Activated CD8-positive, alpha-beta memory T cell treated with anti-CD3 and anti-CD28 coated beads, Interleukin-2, amount 50 U/mL, for 4 hours (primary cell): ENCODE data around the gene RHCG.

Experiments
- DNase-seq: peaks from one replicate; pipeline ENCODE4 v3.0.0-alpha.2; 2020

Gene RHCG

DNA sequence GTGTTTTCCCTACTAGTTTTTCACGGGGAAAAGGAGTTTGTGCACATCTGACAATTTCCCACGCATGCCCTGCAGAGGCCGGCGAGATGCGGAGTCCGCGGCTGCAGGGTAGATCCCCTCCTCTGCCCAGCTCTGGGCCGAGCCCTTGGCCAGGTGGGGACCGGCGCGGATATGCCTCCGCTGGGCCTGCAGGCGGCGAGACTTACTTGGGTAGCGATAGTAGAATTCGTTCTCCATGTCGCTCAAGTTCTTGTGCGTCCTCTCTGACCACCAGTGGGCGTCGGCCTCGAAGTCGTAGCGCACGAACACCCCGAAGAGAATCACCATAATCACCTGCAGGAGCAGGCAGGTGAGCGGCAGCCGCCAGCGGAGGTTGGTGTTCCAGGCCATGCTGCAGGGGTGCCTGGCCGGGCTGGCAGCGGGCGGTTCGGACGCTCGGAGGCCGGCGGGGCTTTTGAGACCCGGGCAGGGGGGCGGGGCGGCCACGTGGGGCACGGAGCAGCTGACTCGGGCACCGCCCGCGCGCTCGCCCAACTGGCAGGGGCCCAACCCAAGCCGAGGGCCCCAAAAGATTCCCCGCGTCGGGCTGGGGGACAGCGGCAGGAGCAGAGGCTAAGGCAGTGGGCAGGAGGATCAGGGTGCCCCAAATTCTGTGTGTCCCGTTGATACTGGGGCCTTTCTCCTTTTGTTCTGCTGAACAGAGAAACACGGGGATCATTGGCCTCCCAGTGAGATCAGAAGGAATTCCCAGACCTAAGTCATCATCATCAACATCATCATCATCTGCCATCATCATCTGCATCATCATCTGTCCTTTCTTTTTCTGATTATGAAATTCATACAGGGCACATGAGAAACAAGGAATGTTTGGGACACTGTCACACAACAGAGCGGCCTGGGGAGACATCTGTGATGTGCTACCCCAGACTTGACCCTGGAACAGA lies at the start of gene RHCG:
Gene RHCG (minus strand): TSS at position 429 of the 944 bp plus-strand sequence. CDS start 39 bp downstream, at position 390.
- DNase-seq = no peak

DNA sequence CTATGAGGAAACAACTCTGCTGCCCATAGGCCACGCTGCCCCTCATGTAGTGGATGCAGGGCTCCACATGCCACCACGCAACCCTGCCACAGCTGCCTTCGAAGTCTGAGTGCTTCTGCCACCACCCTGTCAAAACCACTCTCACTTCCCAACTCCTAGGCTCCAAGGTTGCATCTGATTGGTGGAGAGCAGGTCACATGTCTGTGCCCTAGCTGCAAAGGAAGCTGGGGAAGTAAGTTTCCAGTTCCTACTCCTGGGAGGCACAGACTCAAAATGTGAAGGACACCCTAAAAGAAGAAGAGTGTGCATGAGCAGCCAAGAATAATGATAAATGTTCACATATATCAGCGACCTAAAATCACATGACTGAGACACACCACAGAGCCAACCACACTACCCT lies 47.0 kb upstream of the RHCG start:
- DNase-seq = no peak

DNA sequence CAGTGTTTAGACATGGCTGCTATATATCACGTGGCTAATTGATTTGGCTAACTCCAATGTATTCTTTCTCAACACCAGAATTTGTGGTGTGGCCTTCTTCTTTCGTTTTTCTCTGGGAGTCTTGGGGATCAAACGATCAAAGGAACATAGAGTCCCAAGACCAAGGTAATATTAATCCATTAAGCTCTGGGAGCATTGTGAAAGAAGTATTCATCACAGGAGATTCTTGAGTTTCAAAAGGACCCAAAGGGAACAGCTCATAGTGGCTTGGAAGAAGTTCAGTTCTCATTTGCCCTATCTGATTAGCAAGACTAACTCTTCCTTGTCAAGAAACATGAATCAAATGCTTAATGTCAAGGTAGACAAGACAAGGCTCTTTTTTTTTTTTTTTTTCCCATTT lies 46.0 kb upstream of the RHCG start:
- DNase-seq = no peak

DNA sequence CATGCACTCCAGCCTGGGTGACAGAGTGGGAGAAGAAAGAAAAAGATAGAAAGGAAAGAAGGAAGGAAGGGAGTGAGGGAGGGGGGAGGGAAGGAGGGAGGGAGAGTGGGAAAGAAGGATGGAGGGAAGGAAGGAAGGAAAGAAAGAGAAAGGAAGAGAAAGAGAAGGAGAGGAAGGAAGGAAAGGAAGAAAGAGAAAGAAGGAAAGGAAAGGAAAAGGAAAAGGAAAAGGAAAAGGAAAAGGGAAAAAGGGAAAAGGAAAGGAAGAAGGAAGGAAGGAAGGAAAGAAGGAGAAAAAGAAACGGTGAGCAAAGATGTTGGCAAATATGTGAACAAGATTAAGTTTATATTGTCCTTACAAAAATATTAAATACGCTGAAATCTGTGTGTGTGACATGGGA lies 42.6 kb upstream of the RHCG start:
- no peak for DNase-seq

DNA sequence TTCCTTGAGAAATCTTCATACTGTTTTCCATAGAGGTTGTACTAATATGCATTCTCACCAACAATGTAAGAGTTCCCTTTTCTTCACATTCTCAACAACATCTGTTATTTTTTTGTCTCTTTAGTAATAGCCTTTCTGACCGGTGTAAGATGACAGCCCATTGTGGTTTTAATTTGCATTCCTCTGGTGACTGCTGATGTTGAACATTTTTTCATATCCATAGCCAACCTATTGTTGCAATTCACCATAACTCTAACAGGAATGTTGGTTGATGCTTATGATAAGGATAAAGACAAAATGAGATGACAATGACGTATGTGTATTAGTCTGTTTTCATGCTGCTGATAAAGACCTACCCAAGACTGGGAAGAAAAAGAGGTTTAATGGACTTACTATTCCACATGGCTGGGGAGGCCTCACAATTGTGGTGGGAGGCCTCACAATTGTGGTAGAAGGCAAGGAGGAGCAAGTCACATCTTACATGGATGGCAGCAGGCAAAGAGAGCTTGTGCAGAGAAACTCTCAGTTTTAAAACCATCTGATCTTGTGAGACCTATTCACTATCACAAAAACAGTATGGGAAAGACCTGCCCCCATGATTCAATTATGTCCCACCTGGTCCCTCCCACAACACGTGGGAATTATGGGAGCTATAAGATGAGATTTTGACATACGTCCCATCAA lies 37.6 kb upstream of the RHCG start:
- DNase-seq = no peak

DNA sequence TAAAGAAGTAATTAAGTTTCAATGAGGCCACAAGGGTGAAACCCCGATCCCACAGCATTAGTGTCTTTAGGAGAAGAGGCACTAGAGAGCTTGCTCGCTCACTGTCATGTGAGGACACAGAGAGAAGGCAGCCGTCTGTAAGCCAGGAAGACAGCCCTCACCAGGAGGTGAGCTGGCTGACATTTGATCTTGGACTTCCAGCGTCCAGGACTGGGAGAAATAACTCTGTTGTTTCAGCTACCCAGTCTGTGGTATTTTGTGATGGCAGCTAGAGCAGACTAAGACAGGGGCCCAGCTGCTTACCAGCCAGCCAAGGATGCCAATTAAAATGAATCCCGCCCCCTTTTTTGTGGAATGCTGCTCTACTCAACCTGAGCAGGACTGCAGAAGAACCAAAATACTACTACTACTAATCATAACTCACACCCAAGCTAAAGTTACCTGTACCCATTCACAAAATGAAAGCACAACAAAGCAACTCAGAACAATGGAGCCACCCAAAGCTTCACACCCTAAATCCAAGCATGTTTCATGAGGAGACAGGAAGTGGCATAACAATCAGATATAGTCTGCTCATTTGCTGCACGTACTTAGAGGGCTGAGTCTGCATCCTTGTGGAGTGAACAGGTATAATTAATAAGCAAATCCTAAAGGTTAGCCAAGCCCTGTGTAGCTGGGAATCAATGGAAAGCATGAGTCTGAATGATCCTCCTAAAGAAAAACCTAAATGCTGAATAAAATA lies 35.6 kb upstream of the RHCG start:
- DNase-seq = no peak

DNA sequence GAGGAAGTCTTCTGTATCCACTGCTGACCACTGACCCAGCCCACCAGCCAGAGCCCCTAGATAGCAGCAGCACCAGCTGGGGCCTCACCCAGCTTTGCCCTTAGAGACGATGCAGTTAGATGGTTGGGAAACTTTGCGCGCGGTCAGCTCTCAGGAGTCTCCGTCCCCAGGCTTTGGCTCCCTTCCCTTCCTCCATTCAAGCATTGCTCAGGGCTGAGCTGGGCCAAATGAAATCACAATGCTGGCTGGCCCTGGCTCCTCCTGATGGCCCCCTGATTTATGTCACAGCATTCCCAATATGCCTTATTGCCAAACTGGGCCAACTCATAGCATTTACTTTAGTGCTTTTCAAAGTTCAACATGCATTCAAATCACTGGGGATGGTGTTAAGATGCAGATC lies 34.6 kb upstream of the RHCG start:
- no peak for DNase-seq

DNA sequence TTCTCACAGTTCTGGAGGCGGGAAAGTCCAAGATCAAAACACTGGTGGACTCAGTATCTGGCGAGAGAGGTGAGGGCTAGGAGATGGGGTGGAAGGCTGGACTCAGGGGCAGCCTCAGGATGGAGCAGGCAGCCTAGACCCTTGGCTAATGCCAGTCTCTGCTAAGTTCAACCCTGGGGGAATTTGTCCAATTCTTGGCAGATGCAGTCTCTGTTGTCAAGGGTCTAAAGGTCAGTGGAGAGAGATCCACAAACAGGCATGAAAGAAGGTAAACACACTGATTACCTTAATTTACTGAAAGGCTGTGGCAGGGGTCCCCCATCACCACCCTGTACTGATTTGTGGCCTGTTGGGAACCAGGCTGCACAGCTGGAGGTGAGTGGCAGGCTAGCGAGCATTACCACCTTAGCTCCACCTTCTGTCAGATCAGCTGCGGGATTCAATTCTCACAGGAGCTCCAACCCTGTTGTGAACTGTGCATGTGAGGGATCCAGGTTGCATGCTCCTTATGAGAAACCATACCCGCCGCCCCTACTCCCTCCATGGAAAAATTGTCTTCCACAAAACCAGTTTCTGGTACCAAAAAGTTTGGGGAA lies 32.5 kb upstream of the RHCG start:
- no peak for DNase-seq

DNA sequence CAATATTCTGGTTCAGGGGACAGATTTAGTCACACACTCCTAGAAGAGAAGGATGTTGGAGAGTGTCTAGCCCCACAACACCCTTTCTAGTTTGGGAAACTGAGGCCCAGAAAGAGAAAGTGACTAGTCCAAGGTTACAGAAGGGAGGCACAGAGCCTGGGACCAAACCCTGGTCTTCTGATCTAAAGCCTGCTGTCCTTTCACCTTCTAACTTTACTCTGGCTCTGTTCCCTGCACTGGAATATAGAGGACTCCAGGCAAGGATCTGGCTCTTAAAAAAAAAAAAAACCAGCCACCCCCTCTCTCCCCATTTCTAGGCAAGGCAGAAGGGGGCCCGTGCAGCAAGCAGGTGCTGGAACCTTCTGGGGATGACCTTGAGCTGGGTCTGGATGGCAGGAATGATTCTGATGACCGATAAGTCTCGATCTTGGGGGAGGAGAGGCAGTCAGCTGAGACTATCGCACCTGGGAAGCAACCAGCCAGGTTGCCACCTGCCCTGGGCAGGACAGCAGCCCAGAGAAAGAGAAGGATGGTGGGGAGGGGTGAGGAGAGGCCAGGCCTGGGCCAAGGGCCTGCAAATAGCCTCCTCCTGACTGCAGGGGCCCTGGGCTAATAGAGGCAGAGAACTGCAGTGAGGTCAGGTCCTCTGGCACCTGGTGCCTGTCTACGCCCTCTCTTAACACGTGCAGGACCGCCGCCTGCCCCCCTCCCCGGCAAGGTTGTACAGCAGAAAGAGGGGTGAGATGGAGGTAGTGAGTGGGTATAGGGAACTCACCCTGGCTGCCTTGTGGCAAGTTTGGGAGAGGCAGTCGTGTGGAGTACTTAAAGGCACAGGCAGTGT lies 30.4 kb upstream of the RHCG start:
- no peak for DNase-seq

DNA sequence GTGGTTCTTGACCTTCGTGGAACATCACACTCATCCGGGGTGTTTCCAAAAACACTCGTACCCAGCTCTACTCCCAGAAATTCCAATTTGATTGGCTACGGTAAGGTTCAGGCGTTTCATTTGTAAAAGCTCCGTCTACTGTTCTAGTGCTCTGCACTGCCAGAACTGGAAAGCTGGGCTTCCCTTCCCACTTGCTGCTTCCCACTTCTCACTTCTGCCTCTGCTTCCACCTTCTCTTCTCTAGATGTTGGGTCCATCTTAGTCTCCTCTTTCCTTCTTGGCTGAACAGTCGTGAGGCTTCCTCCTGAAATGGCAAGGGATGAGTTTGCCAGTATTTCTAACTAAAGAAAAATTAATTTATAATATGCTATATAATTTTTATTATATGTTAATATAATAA lies 29.8 kb upstream of the RHCG start:
- no peak for DNase-seq

DNA sequence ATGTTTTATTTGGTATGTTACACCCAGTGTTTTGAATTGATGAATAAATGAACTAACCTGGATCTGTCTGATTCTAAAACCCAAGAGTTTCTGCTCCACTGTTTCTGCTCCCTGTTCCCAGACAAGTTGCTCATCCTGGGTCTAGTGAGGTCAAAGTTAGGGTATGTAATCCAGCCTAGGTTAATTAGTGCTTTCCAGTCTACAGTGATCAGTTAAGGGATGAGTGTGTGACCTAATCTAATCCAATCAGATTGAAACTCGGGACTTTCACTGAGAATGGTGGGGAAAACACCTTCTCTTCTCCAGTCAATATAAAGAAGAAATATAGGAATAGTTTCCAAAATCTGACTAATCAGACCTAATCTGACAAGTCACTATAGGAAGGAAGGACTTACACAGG lies 27.8 kb upstream of the RHCG start:
- DNase-seq = no peak

DNA sequence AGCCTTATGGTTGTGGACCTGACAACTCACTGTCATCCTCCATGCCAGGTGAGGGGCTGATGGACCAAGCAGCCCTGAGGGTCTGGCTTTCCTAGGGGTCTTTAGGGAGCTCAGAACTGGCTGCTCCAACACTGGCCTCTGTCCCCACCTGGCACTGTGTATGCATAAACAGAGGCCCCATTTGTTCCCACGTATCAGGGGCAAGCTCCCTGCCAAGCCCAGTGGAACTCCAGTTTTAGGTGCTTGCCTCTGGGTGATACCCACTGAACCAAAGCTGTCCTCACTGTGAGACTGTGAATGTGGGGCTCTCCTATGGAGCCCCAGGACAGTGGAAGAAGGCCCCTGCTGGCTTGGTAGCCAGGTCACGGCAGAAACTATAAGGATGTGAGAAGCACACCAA lies 26.7 kb upstream of the RHCG start:
- no peak for DNase-seq

DNA sequence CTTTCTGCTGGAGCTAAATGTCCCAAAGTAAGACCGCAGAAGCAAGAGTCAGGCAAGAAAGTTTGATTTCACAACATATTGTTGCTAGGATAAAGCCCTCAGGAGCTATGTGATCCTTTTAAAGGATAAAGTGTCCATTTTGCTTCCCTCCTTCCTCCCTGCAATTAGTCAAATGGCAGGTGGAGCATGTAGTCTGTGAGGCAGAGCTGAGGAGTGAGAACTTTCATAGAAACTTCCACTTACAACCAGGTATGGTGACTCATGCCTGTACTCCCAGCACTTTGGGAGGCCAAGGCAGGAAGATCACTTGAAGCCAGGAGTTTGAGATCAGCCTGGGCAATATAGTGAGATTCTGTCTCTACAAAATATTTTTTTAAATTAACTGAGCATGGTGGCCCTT lies 25.2 kb upstream of the RHCG start:
- DNase-seq = no peak

DNA sequence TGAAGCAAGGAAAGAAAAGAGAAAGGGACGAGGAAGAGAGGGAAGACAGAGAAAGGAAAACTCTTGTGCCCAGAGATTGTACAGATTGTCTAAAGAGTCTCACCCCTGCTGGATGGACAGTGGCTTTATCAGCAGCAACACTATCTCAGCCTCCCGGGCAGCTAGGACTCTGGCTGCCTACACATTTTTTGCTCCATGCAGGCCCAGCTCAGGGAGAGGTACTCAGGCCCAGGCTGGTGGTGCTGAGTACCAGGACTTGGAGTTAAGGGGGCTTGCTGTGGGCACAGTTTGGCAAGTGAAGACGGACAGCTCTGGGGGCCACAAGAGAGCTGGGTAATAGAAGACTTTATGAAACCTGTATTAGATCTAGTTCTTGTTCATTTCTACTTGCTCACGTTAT lies 19.1 kb upstream of the RHCG start:
- DNase-seq = no peak

DNA sequence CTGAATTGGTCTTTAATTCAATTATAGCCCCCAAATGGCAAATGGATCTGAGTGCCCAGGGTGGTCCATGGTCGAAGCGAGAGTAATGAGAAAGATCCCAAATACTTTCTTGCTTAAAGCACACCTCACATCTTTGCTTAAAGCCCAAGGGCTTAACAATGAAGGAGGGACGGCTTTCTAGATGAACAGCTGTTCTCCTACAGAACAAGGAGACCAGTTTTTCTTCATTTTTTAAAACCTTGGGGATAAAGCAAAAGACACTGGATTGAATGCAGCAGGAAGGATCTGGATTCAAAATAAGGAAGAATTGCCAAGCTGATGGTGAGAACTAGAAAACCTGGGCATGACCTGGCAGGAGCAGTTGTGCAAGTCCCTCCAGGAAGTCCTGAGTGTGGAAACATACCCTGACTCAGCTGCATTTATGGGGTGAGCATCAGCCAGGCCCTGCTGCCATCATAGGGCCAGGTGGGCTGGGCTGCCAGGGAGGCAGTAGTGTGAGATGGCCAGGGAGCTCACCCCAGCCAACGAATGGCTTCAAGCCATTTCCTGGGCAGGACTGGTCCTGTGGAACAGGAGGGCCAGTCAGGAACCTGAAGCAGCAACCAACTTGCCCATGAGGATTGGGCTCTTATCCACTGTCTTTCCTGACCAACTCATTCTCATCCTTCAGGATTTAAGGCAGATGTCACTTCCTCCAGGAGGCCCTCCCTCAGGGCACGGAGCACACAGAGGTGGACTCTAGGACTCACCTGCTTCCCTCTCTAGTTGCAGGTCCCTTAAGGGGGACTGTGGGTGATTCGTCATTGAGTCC lies 18.4 kb upstream of the RHCG start:
- no peak for DNase-seq

DNA sequence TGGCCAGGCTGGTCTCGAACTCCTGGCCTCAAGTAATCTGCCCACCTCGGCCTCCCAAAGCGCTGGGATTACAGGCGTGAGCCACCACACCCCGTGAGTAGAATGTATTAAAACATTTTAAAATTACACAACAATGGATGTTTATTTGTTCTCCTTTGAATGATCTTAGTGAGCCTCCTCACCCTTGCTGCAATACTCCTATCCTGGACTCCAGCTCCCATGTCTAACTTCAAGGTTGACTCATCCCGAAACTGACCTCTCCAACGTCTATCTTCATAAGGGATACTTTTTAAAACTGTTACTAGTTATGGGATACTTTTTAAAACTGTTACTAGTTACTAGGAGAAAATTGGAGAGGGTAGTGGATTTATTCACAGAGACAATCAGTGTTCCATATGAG lies 17.8 kb upstream of the RHCG start:
- DNase-seq = no peak

DNA sequence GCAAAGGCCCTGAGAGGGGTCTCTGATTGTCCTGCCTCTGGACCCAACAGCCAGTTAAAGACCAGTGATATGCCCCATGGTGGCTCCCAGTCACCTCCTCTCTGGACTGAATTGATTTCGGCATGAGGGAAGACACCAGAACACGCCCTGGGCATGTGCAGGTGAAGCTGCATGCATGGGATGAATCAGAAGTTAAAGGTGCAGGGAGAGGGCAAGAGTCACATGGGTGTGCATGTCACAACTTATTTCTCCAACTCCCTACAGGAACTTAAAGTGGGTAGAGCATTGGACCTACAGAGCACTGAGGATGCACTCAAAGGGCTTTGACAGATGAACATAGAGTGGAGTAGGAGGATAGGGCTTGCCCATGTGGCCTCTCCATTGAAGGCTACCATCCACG lies 16.9 kb upstream of the RHCG start:
- no peak for DNase-seq

DNA sequence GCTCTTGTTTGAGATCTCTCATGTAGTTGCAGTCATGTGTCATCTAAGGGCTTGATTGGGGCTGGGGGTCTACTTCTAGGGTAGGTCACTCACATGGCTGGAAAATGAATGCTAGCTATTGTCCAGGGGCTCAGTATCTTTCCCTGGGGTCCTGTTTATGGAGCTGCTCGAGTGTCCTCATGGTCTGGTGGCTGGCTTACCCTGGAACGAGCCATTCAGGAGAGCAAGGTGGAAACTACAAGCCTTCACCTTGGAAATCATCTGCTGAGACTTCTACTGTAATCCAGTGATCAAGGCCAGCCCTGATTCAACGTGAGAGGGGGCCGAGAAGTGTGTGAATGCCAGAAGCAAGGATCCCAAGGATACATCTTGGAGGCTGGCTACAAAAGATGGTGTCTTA lies 16.2 kb upstream of the RHCG start:
- DNase-seq = no peak

DNA sequence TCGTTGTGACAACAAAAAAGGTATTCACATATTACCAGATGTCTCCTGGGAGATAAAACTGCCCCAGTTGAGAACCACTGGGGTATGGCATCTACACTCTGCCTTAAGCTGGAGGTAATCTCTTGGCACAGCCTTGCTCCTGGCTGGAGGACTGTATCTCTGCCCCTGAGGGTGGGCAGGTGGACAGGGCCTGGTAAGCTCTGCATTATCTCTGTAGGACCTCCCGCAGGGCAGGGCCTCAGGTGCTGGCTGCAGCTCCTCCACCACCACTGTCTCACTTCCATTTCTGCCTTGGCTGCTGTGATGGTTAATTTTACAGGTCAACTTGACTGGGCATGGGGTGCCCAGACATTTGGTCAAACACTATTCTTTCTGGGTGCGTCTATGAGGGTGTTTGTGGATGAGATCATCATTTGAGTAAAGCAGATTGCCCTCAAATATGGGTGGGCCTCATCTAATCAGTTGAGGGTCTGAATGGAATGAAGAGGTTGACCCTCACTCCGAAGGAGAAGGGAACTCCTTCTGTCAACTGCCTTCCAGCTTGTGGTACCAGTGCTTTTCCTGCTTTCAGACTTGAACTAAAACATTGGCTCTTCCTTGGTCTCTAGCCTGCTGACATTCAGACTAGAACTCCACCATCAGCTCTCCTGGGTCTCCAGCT lies 9.8 kb upstream of the RHCG start:
- no peak for DNase-seq

DNA sequence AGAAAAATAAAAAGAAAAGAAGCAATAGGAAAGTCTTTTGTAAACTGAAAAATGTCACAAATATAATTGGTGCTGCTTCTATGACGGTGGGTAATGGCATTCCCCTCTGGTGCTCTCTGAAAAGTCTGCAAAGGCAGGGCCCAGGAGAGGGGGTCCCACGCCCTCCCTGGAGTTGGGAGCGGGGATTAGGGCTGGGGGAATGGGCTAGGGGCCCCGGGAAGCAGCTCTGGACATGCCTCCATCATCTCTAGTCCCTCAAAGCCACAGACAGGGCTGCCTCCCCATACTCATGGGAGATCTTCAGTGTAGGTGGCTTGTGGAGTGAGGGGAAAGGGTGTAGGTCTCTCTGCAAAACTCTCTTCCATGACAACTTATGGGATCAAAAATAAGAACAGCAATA lies 7.8 kb upstream of the RHCG start:
- no peak for DNase-seq
